Measurements from ENCODE around the gene BRS3. TPM values are rescaled to one million over a fixed set of nuclear protein-coding genes. Genes with fewer than 3 reads are reported as not detected.

BRS3 gene
- total RNA-seq, 1 donor from 2014 or later: not detected

DNA sequence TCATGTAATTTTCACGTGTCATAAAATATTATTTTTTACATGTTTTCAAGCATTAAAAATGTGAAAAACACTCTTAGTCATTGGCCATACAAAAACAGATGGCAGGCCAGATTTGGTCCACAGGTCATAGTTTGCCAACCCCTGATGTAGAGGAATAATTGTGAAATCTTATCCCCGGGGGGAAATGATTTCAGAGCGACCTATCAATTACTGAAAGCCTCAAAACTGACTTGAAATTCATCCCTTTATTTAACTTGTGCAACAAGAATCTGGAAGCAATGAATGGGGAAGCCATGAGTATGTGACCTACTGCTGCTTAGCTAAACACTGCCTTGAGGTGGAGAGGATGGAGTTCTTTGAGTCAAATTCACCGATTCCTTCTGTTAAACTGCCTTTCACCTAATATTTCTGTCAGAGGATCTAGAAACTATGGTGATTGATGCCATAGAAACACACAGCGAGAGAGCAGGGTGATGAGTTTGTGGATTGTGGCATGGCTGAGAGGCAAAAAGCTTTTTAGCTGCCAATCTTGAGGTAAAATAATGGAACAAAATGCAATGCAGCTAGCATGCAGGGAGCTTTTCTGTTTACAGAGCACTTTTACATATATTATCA, 30.3 kb upstream of the BRS3 start:
- TF ChIP-seq, protein P1, sequence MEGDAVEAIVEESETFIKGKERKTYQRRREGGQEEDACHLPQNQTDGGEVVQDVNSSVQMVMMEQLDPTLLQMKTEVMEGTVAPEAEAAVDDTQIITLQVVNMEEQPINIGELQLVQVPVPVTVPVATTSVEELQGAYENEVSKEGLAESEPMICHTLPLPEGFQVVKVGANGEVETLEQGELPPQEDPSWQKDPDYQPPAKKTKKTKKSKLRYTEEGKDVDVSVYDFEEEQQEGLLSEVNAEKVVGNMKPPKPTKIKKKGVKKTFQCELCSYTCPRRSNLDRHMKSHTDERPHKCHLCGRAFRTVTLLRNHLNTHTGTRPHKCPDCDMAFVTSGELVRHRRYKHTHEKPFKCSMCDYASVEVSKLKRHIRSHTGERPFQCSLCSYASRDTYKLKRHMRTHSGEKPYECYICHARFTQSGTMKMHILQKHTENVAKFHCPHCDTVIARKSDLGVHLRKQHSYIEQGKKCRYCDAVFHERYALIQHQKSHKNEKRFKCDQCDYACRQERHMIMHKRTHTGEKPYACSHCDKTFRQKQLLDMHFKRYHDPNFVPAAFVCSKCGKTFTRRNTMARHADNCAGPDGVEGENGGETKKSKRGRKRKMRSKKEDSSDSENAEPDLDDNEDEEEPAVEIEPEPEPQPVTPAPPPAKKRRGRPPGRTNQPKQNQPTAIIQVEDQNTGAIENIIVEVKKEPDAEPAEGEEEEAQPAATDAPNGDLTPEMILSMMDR (IDR thresholded peaks at IDR 0.05): no peak
- Histone ChIP-seq H3K4me3 (no peak overlapping the region), H3K36me3 (no peaks in the 10 kb centered on the region), H3K4me1 (no peaks in the 10 kb centered on the region), H3K27ac (no peak overlapping the region), H3K9me3 (no peaks in the 10 kb centered on the region), H3K27me3 (ENCODE audit: low read depth) (no peaks in the 10 kb centered on the region)
- intact Hi-C loops (cut with DNase I): no loop called here
- DNase-seq: no peak
- no peak for ATAC-seq

DNA sequence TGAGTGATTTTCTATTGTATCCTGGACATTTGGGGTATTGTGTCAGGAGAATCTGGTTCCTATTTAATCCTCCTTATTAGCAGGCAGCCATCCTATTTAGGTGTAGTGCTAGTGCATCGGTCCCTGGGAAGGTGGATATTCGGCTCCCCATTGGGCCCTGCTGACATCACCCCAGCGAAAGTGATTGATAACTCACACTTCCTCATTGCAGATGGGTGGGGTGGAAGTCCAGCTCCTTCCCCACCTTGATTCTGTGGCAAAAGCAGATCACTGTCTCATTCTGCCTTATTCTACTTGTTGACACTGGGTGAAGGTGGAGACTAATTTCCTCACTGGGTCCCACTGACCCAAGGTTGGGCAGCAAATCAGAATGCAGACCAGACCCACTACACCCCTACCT, 23.2 kb upstream of the BRS3 start:
- DNase-seq (no peak), ATAC-seq (no peak)
- Histone ChIP-seq H3K4me3 (no peak overlapping the region), H3K27me3 (ENCODE audit: low read depth) (no peaks in the 10 kb centered on the region), H3K36me3 (no peaks in the 10 kb centered on the region), H3K27ac (no peak overlapping the region), H3K9me3 (no peaks in the 10 kb centered on the region), H3K4me1 (no peaks in the 10 kb centered on the region)
- intact Hi-C loops (cut with DNase I): no loop called here
- TF ChIP-seq, protein P1 (IDR thresholded peaks at IDR 0.05): no peak

DNA sequence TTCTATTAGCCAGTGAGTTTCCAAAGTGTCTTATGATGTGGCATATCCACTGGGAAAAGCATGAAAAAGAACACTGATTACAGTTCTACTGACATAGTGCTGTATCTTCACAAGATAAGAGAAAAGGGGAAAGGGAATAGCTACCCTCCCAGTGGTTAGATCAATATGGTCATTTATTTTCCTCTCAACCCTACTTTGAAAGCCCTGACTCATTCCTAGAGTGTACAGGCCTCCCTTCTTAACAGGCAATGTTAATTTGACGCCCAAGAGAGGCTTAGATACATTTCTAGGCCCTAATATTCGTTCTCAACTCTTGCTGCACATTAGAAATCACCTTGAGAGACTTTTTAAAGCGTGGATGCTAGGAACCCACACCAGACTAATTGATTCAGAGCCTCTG, 20.4 kb upstream of the BRS3 start:
- intact Hi-C loops (cut with DNase I): no loop called here

DNA sequence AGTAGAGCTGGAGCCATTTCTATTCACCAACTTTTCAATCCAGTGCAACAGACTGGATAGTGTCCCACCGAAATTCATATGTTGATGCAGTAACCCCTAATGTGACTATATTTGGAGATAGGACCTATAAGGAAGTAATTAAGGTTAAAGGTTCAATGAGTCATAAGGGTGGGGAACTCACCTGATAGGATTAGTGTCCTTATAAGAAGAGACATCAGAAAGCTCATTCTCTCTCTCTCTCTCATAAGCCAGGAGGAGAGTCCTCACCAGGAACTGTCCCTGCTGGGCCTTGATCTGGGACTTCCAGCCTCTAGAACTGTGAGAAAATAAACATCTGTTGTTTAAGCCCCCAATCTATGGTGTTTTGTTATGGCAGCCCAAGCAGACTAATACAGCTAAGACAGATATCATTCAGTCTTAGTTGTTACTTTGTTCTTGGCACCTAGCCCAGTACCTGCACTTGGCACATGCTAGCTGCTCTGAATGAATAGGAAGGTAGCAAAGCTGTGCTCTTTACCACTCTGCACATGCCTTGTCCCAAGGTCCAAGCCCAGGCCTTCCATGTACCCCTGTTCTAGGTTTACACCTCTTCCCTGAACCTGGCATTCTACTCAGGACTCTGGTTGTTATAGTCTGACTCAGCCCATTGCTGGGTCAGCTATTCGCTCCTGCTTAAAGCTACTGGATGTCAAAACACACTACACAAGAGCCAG, 19.2 kb upstream of the BRS3 start:
- DNase-seq (no peak), ATAC-seq (no peak)
- H3K36me3 ChIP-seq: no peaks in the 10 kb centered on the region

More for the DNA sequence above, 20.4 kb upstream of the BRS3 start:
- Histone ChIP-seq H3K36me3 (no peaks in the 10 kb centered on the region), H3K9me3 (no peaks in the 10 kb centered on the region), H3K4me3 (no peak overlapping the region), H3K27me3 (ENCODE audit: low read depth) (no peaks in the 10 kb centered on the region), H3K4me1 (no peaks in the 10 kb centered on the region), H3K27ac (no peak overlapping the region)
- ATAC-seq: no peak
- no peak for DNase-seq
- TF ChIP-seq, protein P1 (IDR thresholded peaks at IDR 0.05): no peak

DNA sequence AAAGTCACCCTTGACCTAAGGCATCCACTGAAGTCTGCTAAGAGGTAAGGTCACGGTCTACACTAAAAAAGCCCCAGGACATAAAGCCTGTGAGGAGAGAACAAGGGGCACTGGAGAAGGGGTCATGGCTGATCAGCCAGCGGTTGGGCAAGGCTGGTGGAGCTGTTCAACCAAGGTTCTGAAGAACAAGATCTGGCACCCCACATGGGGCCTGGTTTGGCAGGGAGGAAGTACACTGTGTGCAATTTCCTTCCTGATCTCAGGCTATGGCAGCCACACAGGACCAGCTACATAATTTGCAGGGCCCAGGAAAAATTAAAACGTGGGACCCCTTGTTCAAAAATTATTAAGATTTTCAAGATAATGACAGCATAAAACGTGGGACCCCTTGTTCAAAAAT, 14.1 kb upstream of the BRS3 start:
- Histone ChIP-seq H3K27me3 (ENCODE audit: low read depth) (no peaks in the 10 kb centered on the region), H3K27ac (no peak overlapping the region), H3K9me3 (no peaks in the 10 kb centered on the region), H3K36me3 (no peaks in the 10 kb centered on the region), H3K4me1 (no peaks in the 10 kb centered on the region), H3K4me3 (no peak overlapping the region)
- TF ChIP-seq, protein P1 (IDR thresholded peaks at IDR 0.05): no peak
- no peak for ATAC-seq
- intact Hi-C loops (cut with DNase I): no loop called here
- no peak for DNase-seq

More for the DNA sequence above, 19.2 kb upstream of the BRS3 start:
- Histone ChIP-seq H3K4me1 (no peaks in the 10 kb centered on the region), H3K27me3 (ENCODE audit: low read depth) (no peaks in the 10 kb centered on the region), H3K27ac (no peak overlapping the region), H3K9me3 (no peaks in the 10 kb centered on the region), H3K4me3 (no peak overlapping the region)
- TF ChIP-seq, protein P1 (IDR thresholded peaks at IDR 0.05): no peak
- intact Hi-C loops (cut with DNase I): no loop called here
